ENCODE results near the gene JAZF1.

- TF ChIP-seq EP300 (IDR thresholded peaks at IDR 0.05; ENCODE audit: borderline replicate concordance) (no peak), RAD21 (IDR thresholded peaks at IDR 0.05; ENCODE audit: low read depth) (no peak), REST (IDR thresholded peaks at IDR 0.05; ENCODE audit: low read depth) (no peak), CREB1 (IDR thresholded peaks at IDR 0.05; ENCODE audit: low read depth) (no peak), TAF1 (IDR thresholded peaks at IDR 0.05; ENCODE audit: low read depth) (no peak), FOXM1 (IDR thresholded peaks at IDR 0.05; ENCODE audit: borderline replicate concordance, low read depth) (no peak), TCF12 (IDR thresholded peaks at IDR 0.05; ENCODE audit: low read depth) (no peak), EGR1 (IDR thresholded peaks at IDR 0.05) (no peak), YY1 (IDR thresholded peaks at IDR 0.05; ENCODE audit: low read depth) (no peak), NFIC (IDR thresholded peaks at IDR 0.05) (no peak), USF1 (IDR thresholded peaks at IDR 0.05) (no peak)
These were observed 354.2 kb downstream of the JAZF1 start for GRCh38 chr7:27826357-27826756.
